Heart right ventricle (tissue), 16 donors: ENCODE measurements around the gene SLX1A. TPM values are rescaled to one million over a fixed set of nuclear protein-coding genes. Genes with fewer than 3 reads are reported as not detected.
A peak's percentile ranks its signal among the peaks of the same experiment; 100 is the strongest.
"Not testable (repeated sequence)": the region's sequence is repeated elsewhere in the genome, so short reads cannot be mapped to it uniquely, and the experiment has no call there.

Source experiments
- ATAC-seq, 8 donors: fragments of 200-7000 bp; cut with Tn5 transposase; one replicate each; pipeline ENCODE4 v1.9.1; 2020; ENCODE audit warnings: mild to moderate bottlenecking in 8 of 8, moderate library complexity in 8 of 8, moderate number of reproducible peaks in 1 of 8
- DNase-seq, 2 donors: peaks; one replicate each; pipeline ENCODE4 v3.0.0-alpha.2; 2020
- H3K27ac ChIP-seq, 10 donors: fragments of 200-600 bp; sonication (generic) in 2 of 10; one replicate each; pipeline versions ENCODE4 v1.5.0 to v1.8.0; 2020 to 2022; ENCODE audit warnings: mild to moderate bottlenecking in 3 of 10
- H3K27me3 ChIP-seq, 7 donors: fragments of 200-600 bp; one replicate each; pipeline ENCODE4 v1.8.0; 2021 to 2022; ENCODE audit warnings: mild to moderate bottlenecking in 2 of 7
- H3K36me3 ChIP-seq, 9 donors: fragments of 200-600 bp; sonication (generic) in 1 of 9; one replicate each; pipeline versions ENCODE4 v1.5.0 to v1.8.0; 2020 to 2022; ENCODE audit warnings: mild to moderate bottlenecking in 2 of 9
- H3K4me1 ChIP-seq, 9 donors: fragments of 200-600 bp; sonication (generic) in 1 of 9; one replicate each; pipeline versions ENCODE4 v1.5.0 to v1.8.0; 2020 to 2022; ENCODE audit warnings: mild to moderate bottlenecking in 4 of 9
- H3K4me3 ChIP-seq, 10 donors: fragments of 200-600 bp; sonication (generic) in 2 of 10; one replicate each; pipeline versions ENCODE4 v1.5.0 to v1.8.0; 2020 to 2022; ENCODE audit warnings: mild to moderate bottlenecking in 7 of 10, moderate library complexity in 2 of 10
- H3K9me3 ChIP-seq, 11 donors: fragments of 200-600 bp in 10 of 11; sonication (generic) in 2 of 11; one replicate each; pipeline versions ENCODE4 v1.5.0 to v1.8.0; 2013 to 2022; ENCODE audit warnings: mild to moderate bottlenecking in 2 of 11, control low read depth in 1 of 11, moderate library complexity in 1 of 11
- WGBS, 2 donors: extraction: QIAGEN DNeasy Blood & Tissue Kit; methylation state at CpG; one replicate each; pipeline ENCODE4 v1.1.7; 2013; ENCODE audit warnings: inconsistent platforms in 1 of 2; 5-methylcytosine and 5-hydroxymethylcytosine counted together
- intact Hi-C, 10 donors: fragments of 100-400 bp; cut with DNase I; formaldehyde crosslinking; loops; one replicate each; pipeline versions ENCODE4 v1.11.1 to v1.14.2; 2022
- long read RNA-seq, 3 donors: library from polyadenylated mRNA; unstranded; transcript quantifications; one replicate each; pipeline ENCODE4 v2.0.0, GENCODE V29; 2020 to 2021
- polyA plus RNA-seq, 2 donors: library from polyadenylated mRNA; stranded (reverse); fragments of 200-250 nt; gene quantifications; one replicate each; pipeline ENCODE4 v1.2.3, GENCODE V29; 2013
- total RNA-seq, 10 donors: library from RNA; stranded (reverse); fragmentation: NEBNext Ultra II Directional in 3 of 10; extraction: Animal tissue kit (Norgen Biotek cat#: 25700) in 3 of 10; gene quantifications; one replicate each; pipeline versions ENCODE4 v1.2.1 to v1.2.4, GENCODE V29; 2021 to 2023
- TF ChIP-seq, protein P1 (sequence below), 9 donors: fragments of 200-600 bp; sonication (generic) in 2 of 9; IDR thresholded peaks; one replicate each; pipeline versions ENCODE4 v1.5.0 to v1.8.0; 2021 to 2022; ENCODE audit warnings: antibody characterized with exemption in 9 of 9, mild to moderate bottlenecking in 5 of 9, moderate library complexity in 1 of 9
- donor health status: Arrhythmogenic right ventricular cardiomyopathy.
- donor health status: ischemic (EF 13 %, LVEDD 7.1; RV severe dilation, severe dysfunction).
- donor health status: healthy with polysubstance abuse.
- donor health status: DM: no; HTN: yes; CAD: no.
- donor health status: DM: no; HTN: no; CAD: no.
- donor health status: ischemic (EF 25% LVEDD 6.9; RV normal size, moderate dysfunction).
- donor health status: ischemic (EF 25% LVEDD 5.7; RV mildly dilated, moderate dysfunction).
- donor health status: healthy.
- donor health status: DM: yes; HTN: yes; CAD: no.
- donor health status: Ischemic cardiomyopathy.
- donor health status: ischemic (EF 35%, LVEDD 5.7; RV mildly dilated, moderate dysfunction).
- donor health status: nonischemic (EF 11% LVEDD 7.7; RV severe dilation, severe dysfunction).
- donor health status: DM: yes; HTN: yes; CAD: no.
- donor health status: PGD.
- donor health status: ischemic (EF 29% LVEDD 5.4; RV normal size, mild dysfunction).
- donor health status: nonischemic (EF 23%, LVEDD 6.1; RV moderate dilation, normal function).

Gene SLX1A
- total RNA-seq = 10 to 100 TPM in 8 of 10 donors, 1 to 10 TPM in 2; 8.3 to 29.0 (median 17.7) TPM
- 10 to 100 TPM; 56.6 to 57.8 TPM for polyA plus RNA-seq
- long read RNA-seq, donor 1, transcript SLX1A-201 (6 exons, 1,091 nt) = major isoform, 8 of 17 reads
- long read RNA-seq, donor 1, partial matches to known transcripts = 5 of 17 reads
- long read RNA-seq, donor 1, other reads (novel, unspliced or antisense) = 0 of 17 reads
- long read RNA-seq, donor 2, transcript SLX1A-201 (6 exons, 1,091 nt) = major isoform, 6 of 11 reads
- long read RNA-seq, donor 2, partial matches to known transcripts = 3 of 11 reads
- long read RNA-seq, donor 2, other reads (novel, unspliced or antisense) = 0 of 11 reads
- long read RNA-seq, donor 3, transcript SLX1A-201 (6 exons, 1,091 nt) = major isoform, 8 of 10 reads
- long read RNA-seq, donor 3, partial matches to known transcripts = 1 of 10 reads
- long read RNA-seq, donor 3, other reads (novel, unspliced or antisense) = 0 of 10 reads

- H3K4me3 ChIP-seq = peak within 1 kb of the TSS in 9 of 10 donors; percentile 36 to 54 (median 51)
- WGBS, 2 donors = no CpG with 5 or more reads among the region's 34 CpGs
Observed at GRCh38 chr16:30193615-30194014, at the start of gene SLX1A, which contains the start of gene BOLA2B. TSS of gene SLX1A (plus strand) at chr16:30193875. CDS start at chr16:30194085, 210 bp downstream. TSS of gene BOLA2B (minus strand) at chr16:30193666. CDS start at chr16:30193595, 71 bp downstream.

GRCh38 chr16:30144017-30144416, 49.7 kb upstream of the SLX1A start:
- intact Hi-C loops = no loop called here
- TF ChIP-seq, protein P1, sequence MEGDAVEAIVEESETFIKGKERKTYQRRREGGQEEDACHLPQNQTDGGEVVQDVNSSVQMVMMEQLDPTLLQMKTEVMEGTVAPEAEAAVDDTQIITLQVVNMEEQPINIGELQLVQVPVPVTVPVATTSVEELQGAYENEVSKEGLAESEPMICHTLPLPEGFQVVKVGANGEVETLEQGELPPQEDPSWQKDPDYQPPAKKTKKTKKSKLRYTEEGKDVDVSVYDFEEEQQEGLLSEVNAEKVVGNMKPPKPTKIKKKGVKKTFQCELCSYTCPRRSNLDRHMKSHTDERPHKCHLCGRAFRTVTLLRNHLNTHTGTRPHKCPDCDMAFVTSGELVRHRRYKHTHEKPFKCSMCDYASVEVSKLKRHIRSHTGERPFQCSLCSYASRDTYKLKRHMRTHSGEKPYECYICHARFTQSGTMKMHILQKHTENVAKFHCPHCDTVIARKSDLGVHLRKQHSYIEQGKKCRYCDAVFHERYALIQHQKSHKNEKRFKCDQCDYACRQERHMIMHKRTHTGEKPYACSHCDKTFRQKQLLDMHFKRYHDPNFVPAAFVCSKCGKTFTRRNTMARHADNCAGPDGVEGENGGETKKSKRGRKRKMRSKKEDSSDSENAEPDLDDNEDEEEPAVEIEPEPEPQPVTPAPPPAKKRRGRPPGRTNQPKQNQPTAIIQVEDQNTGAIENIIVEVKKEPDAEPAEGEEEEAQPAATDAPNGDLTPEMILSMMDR (IDR thresholded peaks at IDR 0.05) = no peak
- no peak for ATAC-seq
- no peak for DNase-seq
- Histone ChIP-seq H3K4me1 (peaks cover 0 to 22% (median 0%) of the 10 kb centered on the region in 9 donors), H3K36me3 (no peaks in the 10 kb centered on the region), H3K4me3 (no peak overlapping the region), H3K27ac (no peak overlapping the region), H3K9me3 (peaks cover 0 to 6% (median 4%) of the 10 kb centered on the region in 11 donors), H3K27me3 (no peaks in the 10 kb centered on the region)

More at GRCh38 chr16:30193615-30194014, at the start of gene SLX1A, which contains the start of gene BOLA2B:
- H3K27me3 ChIP-seq, H3K36me3 ChIP-seq, DNase-seq, H3K9me3 ChIP-seq, H3K4me1 ChIP-seq, intact Hi-C loops: not testable (repeated sequence)
- peak within 1 kb of the TSS in 3 of 10 donors; percentile 50 to 62 (median 53) for H3K27ac ChIP-seq
- ATAC-seq = peak; percentile 95 to 98 (median 97)

- intact Hi-C loops = no loop called here
- no peaks in the 10 kb centered on the region for H3K27me3 ChIP-seq
- H3K27ac ChIP-seq = no peak overlapping the region
- no peak overlapping the region for H3K4me3 ChIP-seq
- H3K4me1 ChIP-seq = peaks cover 0 to 20% (median 0%) of the 10 kb centered on the region in 9 donors
- no peaks in the 10 kb centered on the region for H3K36me3 ChIP-seq
- TF ChIP-seq, protein P1 (IDR thresholded peaks at IDR 0.05) = no peak
- WGBS, 2 donors = 51 to 96% methylated on average over 1 of the region's 1 CpG
- no peak for ATAC-seq
- H3K9me3 ChIP-seq = peaks cover 0 to 15% (median 4%) of the 10 kb centered on the region in 11 donors
- DNase-seq = no peak
Observed at GRCh38 chr16:30144917-30145316, 48.8 kb upstream of the SLX1A start.

- no peak overlapping the region for H3K4me3 ChIP-seq
- TF ChIP-seq, protein P1 (IDR thresholded peaks at IDR 0.05) = no peak
- WGBS, 2 donors = 46 to 58% methylated on average over 1 of the region's 1 CpG
Observed at GRCh38 chr16:30145657-30146056, 48.0 kb upstream of the SLX1A start.

More at GRCh38 chr16:30145657-30146056, 48.0 kb upstream of the SLX1A start:
- peaks cover 0 to 19% (median 4%) of the 10 kb centered on the region in 11 donors for H3K9me3 ChIP-seq
- no peaks in the 10 kb centered on the region for H3K27me3 ChIP-seq
- intact Hi-C loops = no loop called here
- H3K4me1 ChIP-seq = peaks cover 0 to 17% (median 0%) of the 10 kb centered on the region in 9 donors
- H3K27ac ChIP-seq = no peak overlapping the region
- DNase-seq = no peak
- no peaks in the 10 kb centered on the region for H3K36me3 ChIP-seq
- no peak for ATAC-seq
